Glomerular endothelial cell (primary cell): Measurements from ENCODE around the gene THRA. TPM values are rescaled to one million over a fixed set of nuclear protein-coding genes. Genes with fewer than 3 reads are reported as not detected.

ENCODE experiments used
- DNase-seq: peaks from one replicate; pipeline ENCODE4 v3.0.0-alpha.2; 2011; ENCODE audit warnings: low read depth, low spot score; ENCODE audit errors: extremely low read depth
- total RNA-seq: library from RNA; depleted of rRNA; stranded (reverse); fragments of >200 nt; gene quantifications from 2 replicates; pipeline ENCODE4 v1.2.3, GENCODE V29; 2015

The THRA gene
- total RNA-seq, 1 donor from 2014 or later = 22.8 TPM

DNA sequence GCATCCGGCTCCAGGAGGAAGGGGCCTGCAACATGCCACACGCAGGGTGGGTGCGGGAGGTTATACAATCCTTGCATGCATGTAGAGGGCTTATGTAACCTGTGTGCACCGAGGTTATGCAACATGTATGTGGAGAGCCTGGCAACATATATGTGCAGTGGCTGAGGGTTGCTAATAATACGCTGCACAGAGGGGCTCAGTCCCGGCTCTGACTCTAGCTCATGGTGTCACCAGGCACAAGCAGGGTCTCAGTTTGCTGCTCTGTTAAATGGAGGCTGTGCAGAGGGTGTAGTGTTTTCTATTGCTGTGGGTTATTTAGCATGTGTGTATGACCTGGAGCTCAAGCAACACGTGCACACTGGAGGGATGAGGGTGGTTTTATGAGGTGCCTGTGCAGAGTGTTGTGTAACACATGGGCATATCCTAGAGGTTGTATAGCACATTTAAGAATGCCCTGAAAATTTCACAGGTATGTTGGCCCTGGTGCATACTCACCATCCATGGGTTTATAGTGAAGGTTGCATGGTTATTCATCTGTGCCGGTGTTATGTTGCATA is 13.3 kb downstream of the THRA start:
- no peak for DNase-seq

DNA sequence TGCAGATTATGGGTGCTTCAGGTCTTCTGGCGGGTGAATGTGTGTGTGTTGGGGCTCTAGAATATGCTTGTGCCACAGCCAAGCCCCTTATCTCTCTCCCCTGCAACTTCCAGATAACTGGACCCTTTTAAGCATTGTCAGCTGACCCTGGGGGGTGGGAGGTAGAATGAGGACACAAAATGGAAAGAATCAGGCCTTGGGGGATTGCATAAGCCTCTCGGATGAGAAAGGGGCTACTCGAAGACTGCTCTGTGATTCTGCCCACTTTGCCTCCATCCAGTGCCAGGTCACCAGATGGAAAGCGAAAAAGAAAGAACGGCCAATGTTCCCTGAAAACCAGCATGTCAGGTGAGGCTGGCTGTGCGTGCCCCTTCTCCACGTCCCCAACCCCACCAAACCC is 13.8 kb downstream of the THRA start:
- no peak for DNase-seq

DNA sequence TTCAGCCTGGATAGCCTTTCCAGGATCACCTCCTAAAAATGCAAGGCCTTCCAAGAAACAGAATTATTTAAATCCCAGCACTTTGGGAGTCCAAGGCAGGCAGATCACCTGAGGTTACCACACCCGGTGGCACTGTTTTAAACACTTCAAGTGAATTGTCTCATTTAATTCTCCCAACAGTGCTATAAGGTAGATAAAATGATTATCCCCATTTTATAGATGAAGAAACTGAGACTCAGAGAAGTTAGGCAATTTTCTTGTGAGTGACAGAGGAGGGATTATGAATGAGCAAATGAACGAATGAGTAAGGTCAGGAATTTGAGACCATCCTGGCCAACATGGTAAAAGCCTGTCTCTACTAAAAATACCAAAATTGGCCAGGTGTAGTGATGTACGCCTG is 16.8 kb downstream of the THRA start:
- DNase-seq = no peak

- no peak for DNase-seq
Measured at GRCh38 chr17:40084477-40084876, 21.7 kb downstream of the THRA start.

- no peak for DNase-seq
Measured at GRCh38 chr17:40086150-40087044, 23.6 kb downstream of the THRA start.

- no peak for DNase-seq
Measured at GRCh38 chr17:40087049-40087794, 24.5 kb downstream of the THRA start.

DNA sequence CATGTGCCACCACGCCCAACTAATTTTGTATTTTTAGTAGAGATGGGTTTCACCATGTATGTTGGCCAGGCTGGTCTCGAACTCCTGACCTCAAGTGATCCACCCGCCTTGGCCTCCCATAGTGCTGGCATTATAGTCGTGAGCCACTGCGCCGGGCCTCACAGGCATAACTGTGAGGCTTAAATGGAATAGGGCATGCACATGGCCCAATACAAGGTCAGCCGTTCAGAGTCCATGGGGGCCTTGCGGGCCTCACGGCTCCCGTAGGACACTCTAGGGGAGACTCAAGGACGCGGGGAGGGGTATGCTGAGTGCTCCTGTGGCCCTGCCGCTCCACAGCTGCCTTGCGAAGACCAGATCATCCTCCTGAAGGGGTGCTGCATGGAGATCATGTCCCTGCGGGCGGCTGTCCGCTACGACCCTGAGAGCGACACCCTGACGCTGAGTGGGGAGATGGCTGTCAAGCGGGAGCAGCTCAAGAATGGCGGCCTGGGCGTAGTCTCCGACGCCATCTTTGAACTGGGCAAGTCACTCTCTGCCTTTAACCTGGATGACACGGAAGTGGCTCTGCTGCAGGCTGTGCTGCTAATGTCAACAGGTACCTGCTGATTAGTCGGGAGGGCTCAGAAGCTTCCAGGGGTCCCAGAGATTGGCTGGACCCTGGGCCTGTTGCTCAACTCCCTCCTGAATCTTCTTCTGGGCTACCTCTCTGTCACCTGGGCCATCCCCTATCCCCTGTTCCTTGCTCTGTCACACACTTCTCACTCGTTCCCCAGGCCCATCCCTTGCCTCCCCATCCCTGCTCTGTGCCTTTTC is 25.3 kb downstream of the THRA start:
- no peak for DNase-seq

- no peak for DNase-seq
Measured at GRCh38 chr17:40089077-40089895, 26.5 kb downstream of the THRA start.

- no peak for DNase-seq
Measured at GRCh38 chr17:40090237-40091119, 27.7 kb downstream of the THRA start.

DNA sequence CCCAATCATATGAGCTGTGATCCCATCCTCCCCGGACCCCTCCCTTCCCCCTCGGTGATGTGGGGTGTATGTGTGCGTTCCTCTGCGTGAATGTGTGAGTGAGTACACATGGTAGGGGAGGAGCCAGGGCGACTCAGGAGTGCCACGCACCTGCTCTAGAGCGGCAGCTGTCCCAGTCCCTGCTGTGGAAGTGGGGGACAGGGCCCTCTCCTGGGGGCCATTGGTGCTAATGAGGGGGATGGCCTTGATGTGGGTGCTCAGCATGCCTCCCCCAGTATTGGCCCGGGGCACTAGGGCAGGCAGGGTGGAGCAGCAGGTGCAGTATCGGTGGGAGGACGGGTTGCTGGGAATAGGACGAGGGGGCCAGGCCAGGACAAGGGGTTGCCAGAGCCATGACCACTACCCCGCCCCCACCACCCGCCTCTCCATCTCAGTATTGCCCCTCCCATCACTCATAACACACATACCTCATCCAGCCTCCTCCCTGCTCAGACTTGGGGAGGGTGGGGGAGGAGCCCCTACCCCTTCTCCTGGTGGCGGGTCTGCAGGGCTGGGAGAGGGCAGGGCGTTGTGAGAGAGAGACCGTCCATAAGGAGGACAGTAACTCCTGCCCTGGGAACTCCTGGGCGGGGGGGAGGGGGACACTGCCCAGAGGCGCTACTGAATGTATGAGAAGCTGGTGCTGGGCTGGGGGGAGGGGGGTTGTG is 29.1 kb downstream of the THRA start:
- DNase-seq = no peak

GRCh38 chr17:40092581-40092980 is 29.8 kb downstream of the THRA start:
- no peak for DNase-seq

GRCh38 chr17:40093005-40093579 is 30.3 kb downstream of the THRA start:
- no peak for DNase-seq

DNA sequence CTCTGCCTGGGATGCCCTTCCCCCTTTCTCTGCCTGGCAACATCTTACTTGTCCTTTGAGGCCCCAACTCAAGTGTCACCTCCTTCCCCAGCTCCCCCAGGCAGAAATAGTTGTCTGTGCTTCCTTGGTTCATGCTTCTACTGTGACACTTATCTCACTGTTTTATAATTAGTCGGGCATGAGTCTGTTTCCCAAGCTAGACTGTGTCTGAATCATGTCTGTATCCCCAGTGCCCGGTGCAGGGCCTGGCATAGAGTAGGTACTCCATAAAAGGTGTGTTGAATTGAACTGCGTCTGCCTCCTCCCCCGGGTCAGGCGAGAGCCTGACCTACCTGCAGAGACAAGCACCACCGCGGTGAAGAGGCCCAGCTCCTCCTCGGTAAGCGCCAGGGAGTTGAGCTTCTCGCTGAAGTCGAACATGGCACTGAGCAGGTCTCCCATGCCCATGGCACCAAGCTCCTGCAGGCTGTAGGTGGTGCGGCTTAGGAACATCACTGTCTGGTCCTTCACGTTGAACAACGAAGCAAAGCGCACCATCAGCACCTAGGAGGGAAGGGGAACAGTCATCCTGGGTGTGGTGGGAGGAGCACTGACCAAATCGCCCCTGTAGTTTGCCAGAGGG is 30.9 kb downstream of the THRA start:
- DNase-seq = no peak

GRCh38 chr17:40094874-40095273 is 32.1 kb downstream of the THRA start:
- DNase-seq = no peak

- no peak for DNase-seq
Measured at GRCh38 chr17:40095351-40095943, 32.7 kb downstream of the THRA start.

DNA sequence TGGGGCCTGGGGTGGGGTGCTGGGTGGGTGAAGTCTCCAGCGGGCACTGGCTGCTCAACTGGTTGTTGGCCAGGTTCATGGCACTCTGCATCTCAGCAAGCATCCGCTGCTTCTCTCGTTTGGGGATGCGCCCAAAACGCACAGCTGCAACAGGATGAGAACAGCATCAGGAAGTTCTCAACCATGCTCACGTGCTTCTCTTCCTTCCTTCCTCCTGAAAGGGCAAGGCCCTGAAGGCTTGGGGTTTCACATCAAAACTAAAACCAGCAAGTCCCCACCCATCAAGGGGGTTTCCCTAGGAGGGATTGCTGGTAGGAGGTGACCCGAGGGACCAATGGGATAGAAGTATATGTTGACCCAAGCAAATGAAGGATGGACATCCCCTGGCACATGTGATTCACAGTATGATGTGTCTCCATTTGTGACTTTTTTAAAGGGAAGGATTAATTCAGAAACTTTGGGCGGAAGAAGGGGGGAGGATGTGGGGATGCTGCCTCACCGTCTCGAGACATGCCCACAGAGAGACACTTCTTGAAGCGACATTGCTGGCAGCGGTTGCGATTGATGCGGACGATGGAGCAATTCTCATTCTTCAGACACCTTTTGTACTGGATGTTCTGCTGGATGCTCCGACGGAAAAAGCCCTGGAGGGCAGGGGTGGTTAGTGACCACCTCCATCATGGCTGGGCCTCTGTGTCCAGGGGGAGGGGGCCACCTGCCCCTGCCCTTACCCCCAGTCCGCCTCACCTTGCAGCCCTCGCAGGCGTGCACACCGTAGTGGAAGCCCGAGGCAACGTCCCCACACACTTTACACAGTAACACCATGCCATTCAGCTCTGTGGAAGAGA is 33.4 kb downstream of the THRA start:
- DNase-seq = no peak
